Hepatocyte (in vitro differentiated cells): ENCODE results near the gene KANK2. TPM values are rescaled to one million over a fixed set of nuclear protein-coding genes. Genes with fewer than 3 reads are reported as not detected.
A peak's percentile ranks its signal among the peaks of the same experiment; 100 is the strongest.
"Not testable (repeated sequence)": the region's sequence is repeated elsewhere in the genome, so short reads cannot be mapped to it uniquely, and the experiment has no call there.

Source experiments
- DNase-seq: peaks from one replicate; pipeline ENCODE4 v3.0.0-alpha.2; 2016; ENCODE audit warnings: low spot score
- H2AFZ ChIP-seq: fragments of 200-600 bp; sonication (generic); 2 replicates; pipeline ENCODE4 v1.6.0; 2016; ENCODE audit warnings: antibody characterized with exemption, mild to moderate bottlenecking
- H3K27ac ChIP-seq: fragments of 200-600 bp; sonication (generic); 2 replicates; pipeline ENCODE4 v1.5.1; 2016; ENCODE audit warnings: mild to moderate bottlenecking
- H3K27me3 ChIP-seq: fragments of 200-600 bp; sonication (generic); 2 replicates; pipeline ENCODE4 v1.6.1; 2016
- H3K36me3 ChIP-seq: fragments of 200-600 bp; sonication (generic); replicated peaks from 2 replicates; pipeline ENCODE4 v1.5.1; 2016; ENCODE audit warnings: low read depth; ENCODE audit not compliant: insufficient read depth
- H3K4me1 ChIP-seq: fragments of 200-600 bp; sonication (generic); 2 replicates; pipeline ENCODE4 v1.5.1; 2016; ENCODE audit warnings: mild to moderate bottlenecking, moderate library complexity; ENCODE audit not compliant: insufficient read depth
- H3K4me2 ChIP-seq: fragments of 200-600 bp; sonication (generic); 2 replicates; pipeline ENCODE4 v1.6.0; 2016
- H3K4me3 ChIP-seq: fragments of 200-600 bp; sonication (generic); 2 replicates; pipeline ENCODE4 v1.5.1; 2016; ENCODE audit warnings: mild to moderate bottlenecking
- H3K79me2 ChIP-seq: fragments of 200-600 bp; sonication (generic); 2 replicates; pipeline ENCODE4 v1.6.0; 2017; ENCODE audit warnings: mild to moderate bottlenecking
- H3K9me2 ChIP-seq: fragments of 200-600 bp; sonication (generic); replicated peaks from 2 replicates; pipeline ENCODE4 v1.6.0; 2017; ENCODE audit warnings: mild to moderate bottlenecking; ENCODE audit not compliant: insufficient read depth
- H3K9me3 ChIP-seq: fragments of 200-600 bp; sonication (generic); 2 replicates; pipeline ENCODE4 v1.5.1; 2016; ENCODE audit warnings: low read depth, mild to moderate bottlenecking
- H4K20me1 ChIP-seq: fragments of 200-600 bp; sonication (generic); 2 replicates; pipeline ENCODE4 v1.6.0; 2016; ENCODE audit warnings: mild to moderate bottlenecking; ENCODE audit not compliant: insufficient read depth, poor library complexity, severe bottlenecking
- CTCF ChIP-seq: fragments of 200-600 bp; sonication (generic); IDR thresholded peaks from 2 replicates; pipeline ENCODE4 v1.5.1; 2016; ENCODE audit warnings: antibody characterized with exemption, mild to moderate bottlenecking; ENCODE audit not compliant: poor library complexity
- EZH2 ChIP-seq: fragments of 200-600 bp; sonication (generic); IDR thresholded peaks from 2 replicates; pipeline ENCODE4 v1.6.1; 2016; ENCODE audit warnings: antibody characterized with exemption, mild to moderate bottlenecking, borderline replicate concordance
- EZH2phosphoT487 ChIP-seq: fragments of 200-600 bp; sonication (generic); IDR thresholded peaks from one replicate; pipeline ENCODE4 v1.6.1; 2018; ENCODE audit warnings: antibody characterized with exemption, mild to moderate bottlenecking, low read depth, moderate library complexity; ENCODE audit not compliant: unreplicated experiment, severe bottlenecking
- WGBS: methylation state at CpG from one replicate; pipeline ENCODE4 v1.1.6; 2016; ENCODE audit warnings: low lambda C conversion rate; ENCODE audit errors: missing lambda C conversion rate; 5-methylcytosine and 5-hydroxymethylcytosine counted together
- polyA plus RNA-seq: library from polyadenylated mRNA; unstranded; fragments of >200 nt; fragmentation: Nextera tagmentation; extraction: Ambion mirVana; gene quantifications from 2 replicates; pipeline ENCODE4 v1.2.1, GENCODE V29; 2016
- total RNA-seq: library from RNA; depleted of rRNA; stranded (reverse); fragments of >200 nt; gene quantifications from 2 replicates; pipeline ENCODE4 v1.2.3, GENCODE V29; 2014

Gene KANK2
- total and polyA plus RNA-seq, 2 experiments from 2014 or later: 39.6 to 60.3 TPM

- Histone ChIP-seq H3K4me3 (no peak overlapping the region), H3K27ac (peak overlapping the region; percentile 91), H3K79me2 (no peaks in the 10 kb centered on the region)
Observed at GRCh38 chr19:11165486-11166030, 31.8 kb downstream of the KANK2 start.

GRCh38 chr19:11164879-11165406, 32.4 kb downstream of the KANK2 start:
- Histone ChIP-seq H3K4me3 (no peak overlapping the region), H4K20me1 (no peaks in the 10 kb centered on the region), H3K79me2 (no peaks in the 10 kb centered on the region), H3K9me2 (no peaks in the 10 kb centered on the region), H3K27me3 (no peaks in the 10 kb centered on the region), H3K4me2 (peak overlapping the region; percentile 1), H3K27ac (peak overlapping the region; percentile 91), H3K36me3 (no peaks in the 10 kb centered on the region), H3K4me1 (peaks cover 19% of the 10 kb centered on the region), H2AFZ (no peak overlapping the region), H3K9me3 (no peaks in the 10 kb centered on the region)
- DNase-seq: peak; percentile 74
- TF ChIP-seq EZH2 (no peak), CTCF (no peak), EZH2phosphoT487 (no peak)
- WGBS: 72% methylated on average over 17 of the region's 17 CpGs

More at GRCh38 chr19:11165486-11166030, 31.8 kb downstream of the KANK2 start:
- Histone ChIP-seq H3K4me1 (peaks cover 14% of the 10 kb centered on the region), H2AFZ (no peak overlapping the region), H4K20me1 (no peaks in the 10 kb centered on the region), H3K9me2 (no peaks in the 10 kb centered on the region), H3K27me3 (no peaks in the 10 kb centered on the region), H3K4me2 (no peak overlapping the region), H3K9me3 (no peaks in the 10 kb centered on the region), H3K36me3 (no peaks in the 10 kb centered on the region)
- 96% methylated on average over 13 of the region's 13 CpGs for WGBS
- no peak for DNase-seq
- no peak for TF ChIP-seq EZH2phosphoT487
- no peak for TF ChIP-seq CTCF

GRCh38 chr19:11164296-11164695, 33.0 kb downstream of the KANK2 start:
- no peak overlapping the region for H2AFZ ChIP-seq
- no peaks in the 10 kb centered on the region for H3K9me2 ChIP-seq
- no peaks in the 10 kb centered on the region for H3K79me2 ChIP-seq
- 92% methylated on average over 11 of the region's 11 CpGs for WGBS
- H3K9me3 ChIP-seq: no peaks in the 10 kb centered on the region
- peak overlapping the region; percentile 1 for H3K4me2 ChIP-seq
- no peaks in the 10 kb centered on the region for H3K36me3 ChIP-seq
- H3K27ac ChIP-seq: peak overlapping the region; percentile 80
- H3K27me3 ChIP-seq: no peaks in the 10 kb centered on the region
- no peak overlapping the region for H3K4me3 ChIP-seq
- no peaks in the 10 kb centered on the region for H4K20me1 ChIP-seq
- DNase-seq: no peak
- peaks cover 22% of the 10 kb centered on the region for H3K4me1 ChIP-seq
- TF ChIP-seq CTCF: no peak
- TF ChIP-seq EZH2: no peak
- TF ChIP-seq EZH2phosphoT487: no peak

GRCh38 chr19:11160440-11160768, 36.9 kb downstream of the KANK2 start:
- DNase-seq, H4K20me1 ChIP-seq, H3K4me2 ChIP-seq, H3K79me2 ChIP-seq, H3K36me3 ChIP-seq, H2AFZ ChIP-seq, H3K9me3 ChIP-seq, H3K4me3 ChIP-seq, H3K9me2 ChIP-seq, H3K27me3 ChIP-seq: not testable (repeated sequence)
- peak overlapping the region; percentile 56 for H3K27ac ChIP-seq
- H3K4me1 ChIP-seq: peaks cover 24% of the 10 kb centered on the region
- WGBS: 100% methylated on average over 2 of the region's 2 CpGs
